CD4-positive, alpha-beta T cell (primary cell): ENCODE data around the gene NEB. TPM values are rescaled to one million over a fixed set of nuclear protein-coding genes. Genes with fewer than 3 reads are reported as not detected.

ENCODE experiments used
- ATAC-seq: fragments of 200-7000 bp; cut with Tn5 transposase; one replicate; pipeline ENCODE4 v1.10.0; 2022; ENCODE audit warnings: mild to moderate bottlenecking; ENCODE audit not compliant: poor library complexity
- CTCF ChIA-PET: fragments of 350-600 bp; sonication (Branson Sonifier 250); formaldehyde crosslinking; loops from one replicate; lab custom pipeline; 2021; ENCODE audit warnings: antibody characterized with exemption, inconsistent platforms; lab: Charles Lee
- POLR2A ChIA-PET: fragments of 350-600 bp; sonication (Branson Sonifier 250); formaldehyde crosslinking; loops from one replicate; lab custom pipeline; 2021; ENCODE audit warnings: antibody characterized with exemption, inconsistent platforms; lab: Charles Lee
- DNase-seq, 14 experiments: peaks; one replicate each; pipeline ENCODE4 v3.0.0-alpha.2; 2013 to 2020; ENCODE audit warnings: mixed read lengths in 2 of 14
- H3K27ac ChIP-seq, 2 donors: one replicate each; pipeline versions ENCODE4 v1.5.1 to v1.7.0; 2013; ENCODE audit warnings: low read length in 2 of 2, low read depth in 1 of 2, mild to moderate bottlenecking in 1 of 2
- H3K27me3 ChIP-seq, 2 experiments: 1 replicate in 1 of 2; 2 replicates in 1 of 2; pipeline versions ENCODE4 v1.6.1 to v1.7.0; 2013; ENCODE audit warnings: low read length in 2 of 2, control low read depth in 1 of 2, mild to moderate bottlenecking in 1 of 2, moderate library complexity in 1 of 2; ENCODE audit not compliant: insufficient read depth in 2 of 2, control insufficient read depth in 1 of 2
- H3K36me3 ChIP-seq: one replicate; pipeline ENCODE4 v1.6.1; 2013; ENCODE audit warnings: low read length, control low read depth; ENCODE audit not compliant: insufficient read depth
- H3K4me1 ChIP-seq: one replicate; pipeline ENCODE4 v1.6.1; 2013; ENCODE audit warnings: low read length, control low read depth; ENCODE audit not compliant: insufficient read depth
- H3K4me3 ChIP-seq: one replicate; pipeline ENCODE4 v1.5.1; 2013; ENCODE audit warnings: mild to moderate bottlenecking, low read length, moderate library complexity
- H3K9me3 ChIP-seq, 2 experiments: 1 replicate in 1 of 2; 2 replicates in 1 of 2; pipeline versions ENCODE4 v1.6.1 to v1.7.0; 2013; ENCODE audit warnings: low read length in 2 of 2, mild to moderate bottlenecking in 2 of 2, control low read depth in 1 of 2, moderate library complexity in 1 of 2; ENCODE audit not compliant: control insufficient read depth in 1 of 2, insufficient read depth in 1 of 2
- H3K27ac Mint-ChIP-seq: one replicate; pipeline ENCODE4 v1.8.0; 2020; ENCODE audit warnings: mixed read lengths
- H3K27me3 Mint-ChIP-seq: one replicate; pipeline ENCODE4 v1.8.0; 2021; ENCODE audit warnings: mixed read lengths
- H3K36me3 Mint-ChIP-seq: one replicate; pipeline ENCODE4 v1.8.0; 2021; ENCODE audit warnings: low read depth, mixed read lengths
- H3K4me1 Mint-ChIP-seq: one replicate; pipeline ENCODE4 v1.8.0; 2021; ENCODE audit warnings: low read depth, mixed read lengths
- H3K4me3 Mint-ChIP-seq: one replicate; pipeline ENCODE4 v1.8.0; 2020; ENCODE audit warnings: mild to moderate bottlenecking, mixed read lengths
- H3K9me3 Mint-ChIP-seq: one replicate; pipeline ENCODE4 v1.8.0; 2020; ENCODE audit warnings: mixed read lengths
- intact Hi-C, 2 experiments: fragments of 100-400 bp; cut with DNase I in 1 of 2; cut with micrococcal nuclease in 1 of 2; formaldehyde crosslinking; loops; one replicate each; pipeline versions ENCODE4 v1.15.1 to v1.9.0; 2023 to 2025; cut with DNase I, micrococcal nuclease
- total RNA-seq, 174 experiments: library from RNA in 2 of 174; stranded (reverse) in 2 of 174; gene quantifications; one replicate each; pipeline ENCODE4 v1.2.3 and lab custom pipeline; 2021 to 2026
- TF ChIP-seq, protein P1 (sequence below): fragments of 200-600 bp; IDR thresholded peaks from one replicate; pipeline ENCODE4 v1.8.0; 2022; ENCODE audit warnings: antibody characterized with exemption, mild to moderate bottlenecking

Gene NEB
- total RNA-seq, 2 experiments from 2014 or later, result 1.2 to 1.8 TPM

DNA sequence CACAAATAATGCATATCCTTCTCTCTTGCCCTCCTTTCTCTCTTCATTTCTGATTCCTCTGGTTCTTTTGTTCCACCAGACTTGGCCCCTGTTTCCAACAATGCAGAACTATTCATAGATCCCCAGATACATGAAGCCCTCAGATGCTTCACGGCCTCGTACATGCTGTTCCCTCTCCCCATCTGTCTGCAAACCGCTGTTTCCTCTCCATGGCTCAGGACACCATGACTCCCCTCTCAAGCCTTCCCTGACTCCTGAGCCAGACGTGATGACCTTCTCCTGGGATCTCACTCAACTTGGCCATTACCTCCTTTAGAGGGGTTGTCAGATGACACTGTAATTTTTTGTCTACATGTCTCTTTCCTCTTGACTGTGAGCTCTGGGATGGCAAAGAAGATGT, 15.5 kb downstream of the NEB start:
- ATAC-seq (no peak), DNase-seq (no peak)
- H3K9me3 Mint-ChIP-seq, result no peaks in the 10 kb centered on the region
- Histone ChIP-seq H3K4me1 (no peaks in the 10 kb centered on the region), H3K4me3 (no peak overlapping the region), H3K36me3 (no peaks in the 10 kb centered on the region), H3K27ac (no peak overlapping the region), H3K9me3 (no peaks in the 10 kb centered on the region), H3K27me3 (no peaks in the 10 kb centered on the region)
- TF ChIP-seq, protein P1, sequence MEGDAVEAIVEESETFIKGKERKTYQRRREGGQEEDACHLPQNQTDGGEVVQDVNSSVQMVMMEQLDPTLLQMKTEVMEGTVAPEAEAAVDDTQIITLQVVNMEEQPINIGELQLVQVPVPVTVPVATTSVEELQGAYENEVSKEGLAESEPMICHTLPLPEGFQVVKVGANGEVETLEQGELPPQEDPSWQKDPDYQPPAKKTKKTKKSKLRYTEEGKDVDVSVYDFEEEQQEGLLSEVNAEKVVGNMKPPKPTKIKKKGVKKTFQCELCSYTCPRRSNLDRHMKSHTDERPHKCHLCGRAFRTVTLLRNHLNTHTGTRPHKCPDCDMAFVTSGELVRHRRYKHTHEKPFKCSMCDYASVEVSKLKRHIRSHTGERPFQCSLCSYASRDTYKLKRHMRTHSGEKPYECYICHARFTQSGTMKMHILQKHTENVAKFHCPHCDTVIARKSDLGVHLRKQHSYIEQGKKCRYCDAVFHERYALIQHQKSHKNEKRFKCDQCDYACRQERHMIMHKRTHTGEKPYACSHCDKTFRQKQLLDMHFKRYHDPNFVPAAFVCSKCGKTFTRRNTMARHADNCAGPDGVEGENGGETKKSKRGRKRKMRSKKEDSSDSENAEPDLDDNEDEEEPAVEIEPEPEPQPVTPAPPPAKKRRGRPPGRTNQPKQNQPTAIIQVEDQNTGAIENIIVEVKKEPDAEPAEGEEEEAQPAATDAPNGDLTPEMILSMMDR, result no peak
- no peak overlapping the region for H3K27ac Mint-ChIP-seq
- no peak overlapping the region for H3K4me3 Mint-ChIP-seq
- POLR2A ChIA-PET, result no interaction called here
- CTCF ChIA-PET, result no interaction called here
- no peaks in the 10 kb centered on the region for H3K36me3 Mint-ChIP-seq
- H3K27me3 Mint-ChIP-seq, result no peaks in the 10 kb centered on the region
- intact Hi-C loops, result no loop called here
- no peaks in the 10 kb centered on the region for H3K4me1 Mint-ChIP-seq

DNA sequence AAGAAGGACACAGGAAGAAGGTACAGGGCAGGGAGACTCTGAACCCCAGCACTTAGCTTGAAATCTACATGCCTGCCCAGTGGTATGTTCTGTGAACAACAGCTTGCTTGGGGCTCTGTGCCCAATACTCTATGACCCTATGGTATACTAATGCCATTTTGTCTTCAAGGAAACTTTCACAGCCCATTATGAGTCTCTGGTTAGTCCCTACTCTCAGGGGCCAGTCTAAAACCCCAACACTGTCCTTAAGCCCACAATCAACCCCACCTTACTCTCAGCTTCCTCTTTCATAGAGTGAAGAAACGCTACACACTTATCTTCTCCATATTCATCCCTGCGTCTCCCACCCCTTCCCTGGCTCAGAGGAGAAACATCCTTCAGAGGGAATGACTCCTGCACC, 16.0 kb downstream of the NEB start:
- Histone ChIP-seq H3K27ac (no peak overlapping the region), H3K4me1 (no peaks in the 10 kb centered on the region), H3K4me3 (no peak overlapping the region), H3K27me3 (no peaks in the 10 kb centered on the region), H3K36me3 (no peaks in the 10 kb centered on the region), H3K9me3 (no peaks in the 10 kb centered on the region)
- intact Hi-C loops, result no loop called here
- H3K9me3 Mint-ChIP-seq, result no peaks in the 10 kb centered on the region
- DNase-seq, result no peak
- TF ChIP-seq, protein P1, result no peak
- H3K27me3 Mint-ChIP-seq, result no peaks in the 10 kb centered on the region
- no peak for ATAC-seq
- H3K4me3 Mint-ChIP-seq, result no peak overlapping the region
- ChIA-PET CTCF (interaction anchor here (0.7 kb wide), 1 partner anchor 34 kb away, joined by 3 read pairs; no protein-coding TSS in a partner anchor), POLR2A (no interaction called here)
- H3K27ac Mint-ChIP-seq, result no peak overlapping the region
- no peaks in the 10 kb centered on the region for H3K36me3 Mint-ChIP-seq
- no peaks in the 10 kb centered on the region for H3K4me1 Mint-ChIP-seq

DNA sequence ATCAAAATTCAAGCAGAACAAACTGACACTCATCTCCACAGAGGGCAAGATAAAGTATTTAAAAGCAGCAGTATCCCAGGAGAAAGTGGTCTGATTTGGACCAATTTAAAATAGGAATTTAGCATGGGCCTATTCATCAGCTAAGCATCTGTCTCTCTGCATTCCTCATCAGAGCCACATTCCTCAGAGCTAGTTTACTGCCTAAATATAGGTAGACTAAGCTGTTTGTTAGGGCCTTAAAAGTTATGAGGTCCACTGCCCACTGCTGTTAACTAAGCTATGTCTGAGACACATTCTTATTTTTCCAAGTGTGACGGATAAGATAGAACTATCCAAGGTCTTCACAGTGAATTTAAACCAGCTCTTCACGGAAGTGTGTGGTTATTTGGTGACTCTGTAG, 17.6 kb downstream of the NEB start:
- H3K9me3 Mint-ChIP-seq, result no peaks in the 10 kb centered on the region
- TF ChIP-seq, protein P1, result no peak
- no peak overlapping the region for H3K27ac Mint-ChIP-seq
- CTCF ChIA-PET, result interaction anchor here (1.6 kb wide), 1 partner anchor 10 kb away, joined by 3 read pairs; no protein-coding TSS in a partner anchor
- POLR2A ChIA-PET, result no interaction called here
- ATAC-seq, result no peak
- H3K27ac ChIP-seq, result no peak overlapping the region
- H3K36me3 Mint-ChIP-seq, result no peaks in the 10 kb centered on the region
- H3K4me1 ChIP-seq, result no peaks in the 10 kb centered on the region
- no peaks in the 10 kb centered on the region for H3K9me3 ChIP-seq
- intact Hi-C loops, result no loop called here
- no peaks in the 10 kb centered on the region for H3K27me3 ChIP-seq
- no peak overlapping the region for H3K4me3 Mint-ChIP-seq
- no peak overlapping the region for H3K4me3 ChIP-seq
- no peaks in the 10 kb centered on the region for H3K4me1 Mint-ChIP-seq
- H3K27me3 Mint-ChIP-seq, result no peaks in the 10 kb centered on the region
- DNase-seq, result no peak
- H3K36me3 ChIP-seq, result no peaks in the 10 kb centered on the region
